ENCODE measurements around the gene EPAS1.

The EPAS1 gene

DNA sequence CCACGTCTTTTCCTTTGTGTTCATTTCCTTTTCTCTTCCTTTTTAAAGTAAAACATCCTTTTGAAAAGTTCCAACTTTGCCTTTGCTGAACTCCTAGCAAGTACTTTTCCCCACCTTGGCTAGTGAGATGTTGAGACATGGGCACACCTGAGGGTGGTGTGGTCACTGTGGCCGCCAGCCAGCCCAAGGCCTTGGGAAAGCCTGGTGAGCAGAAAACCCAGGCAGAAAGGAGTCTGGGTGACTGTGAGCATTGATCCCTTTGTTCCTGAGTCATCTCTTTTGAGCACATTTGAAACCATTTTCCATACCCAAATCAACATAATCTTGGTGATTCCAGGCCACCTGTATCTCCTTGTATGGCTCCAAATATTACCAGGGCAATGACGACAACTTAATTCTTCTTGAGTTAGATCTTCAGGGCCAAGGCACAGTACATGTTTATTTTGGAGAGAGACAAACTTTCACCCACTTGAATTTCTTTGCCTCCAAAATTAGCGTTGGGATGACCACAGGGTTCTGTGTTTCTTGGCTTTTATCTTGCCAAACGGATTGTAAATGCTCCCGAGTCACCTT is 14.5 kb downstream of the EPAS1 start:
- DNase-seq (ENCODE audit: insufficient read length, low spot score) (no peak), FAIRE-seq (no peak)
- TF ChIP-seq, protein P1, sequence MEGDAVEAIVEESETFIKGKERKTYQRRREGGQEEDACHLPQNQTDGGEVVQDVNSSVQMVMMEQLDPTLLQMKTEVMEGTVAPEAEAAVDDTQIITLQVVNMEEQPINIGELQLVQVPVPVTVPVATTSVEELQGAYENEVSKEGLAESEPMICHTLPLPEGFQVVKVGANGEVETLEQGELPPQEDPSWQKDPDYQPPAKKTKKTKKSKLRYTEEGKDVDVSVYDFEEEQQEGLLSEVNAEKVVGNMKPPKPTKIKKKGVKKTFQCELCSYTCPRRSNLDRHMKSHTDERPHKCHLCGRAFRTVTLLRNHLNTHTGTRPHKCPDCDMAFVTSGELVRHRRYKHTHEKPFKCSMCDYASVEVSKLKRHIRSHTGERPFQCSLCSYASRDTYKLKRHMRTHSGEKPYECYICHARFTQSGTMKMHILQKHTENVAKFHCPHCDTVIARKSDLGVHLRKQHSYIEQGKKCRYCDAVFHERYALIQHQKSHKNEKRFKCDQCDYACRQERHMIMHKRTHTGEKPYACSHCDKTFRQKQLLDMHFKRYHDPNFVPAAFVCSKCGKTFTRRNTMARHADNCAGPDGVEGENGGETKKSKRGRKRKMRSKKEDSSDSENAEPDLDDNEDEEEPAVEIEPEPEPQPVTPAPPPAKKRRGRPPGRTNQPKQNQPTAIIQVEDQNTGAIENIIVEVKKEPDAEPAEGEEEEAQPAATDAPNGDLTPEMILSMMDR (IDR thresholded peaks at IDR 0.05; ENCODE audit: insufficient read depth, missing control alignments): no peak

DNA sequence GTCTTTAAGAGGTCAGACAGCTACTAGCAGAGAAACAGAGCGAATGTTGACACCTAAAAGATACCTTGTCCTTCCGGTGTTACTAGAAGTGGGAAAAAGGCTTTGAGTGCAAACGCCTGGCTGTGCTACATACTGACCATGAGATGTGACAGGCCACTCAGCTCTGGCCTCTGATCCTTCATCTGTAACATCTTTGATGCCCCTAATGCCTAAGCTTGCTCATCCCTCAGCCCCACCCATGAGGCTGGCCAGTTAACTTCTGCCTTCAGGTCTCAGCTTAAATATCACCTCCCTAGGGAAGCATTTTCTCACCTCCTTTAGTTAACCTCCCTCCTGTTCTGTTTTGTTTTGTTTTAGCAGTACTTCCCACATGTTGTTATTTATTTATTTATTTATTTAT is 15.9 kb downstream of the EPAS1 start:
- TF ChIP-seq, protein P1 (IDR thresholded peaks at IDR 0.05; ENCODE audit: insufficient read depth, missing control alignments): no peak
- no peak for DNase-seq (ENCODE audit: insufficient read length, low spot score)
- FAIRE-seq: no peak

DNA sequence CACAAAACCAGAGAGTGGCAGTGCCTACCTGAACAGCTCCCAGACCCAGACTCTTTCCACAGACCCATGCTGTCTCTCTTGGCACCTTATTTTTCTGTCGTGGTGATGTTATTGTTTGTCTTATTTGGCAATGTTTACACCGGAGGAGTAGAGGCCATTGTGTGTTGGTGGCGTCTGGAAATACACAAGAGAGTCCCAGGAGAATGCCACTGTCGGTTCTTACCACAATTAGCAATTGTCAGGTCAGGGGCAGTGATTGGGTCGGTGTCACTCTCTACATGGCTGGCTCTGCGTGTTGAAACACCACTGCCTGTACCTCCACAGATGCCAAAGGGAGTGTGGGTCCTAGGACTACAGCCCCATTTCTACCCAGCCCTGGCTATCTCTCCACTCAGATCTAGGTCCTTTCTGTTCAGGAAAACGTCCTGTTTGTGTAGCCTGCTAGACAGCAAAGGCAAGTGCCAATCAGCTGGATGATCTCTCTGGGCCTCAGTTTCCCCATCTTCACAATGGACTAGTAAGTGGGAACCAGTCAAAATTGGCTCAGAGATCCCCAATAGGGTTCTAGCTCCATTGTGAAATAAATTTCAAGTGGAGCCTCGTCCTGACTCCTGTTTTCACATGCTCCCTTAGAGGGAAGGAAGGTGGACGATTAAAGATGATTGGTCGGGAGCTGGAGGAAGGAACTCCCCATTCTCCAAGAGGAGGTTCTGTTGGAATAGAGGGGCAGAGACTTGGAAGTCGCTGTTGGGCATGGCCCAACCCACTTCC is 17.0 kb downstream of the EPAS1 start:
- TF ChIP-seq, protein P1 (IDR thresholded peaks at IDR 0.05; ENCODE audit: insufficient read depth, missing control alignments): no peak
- no peak for FAIRE-seq
- DNase-seq (ENCODE audit: insufficient read length, low spot score): no peak

DNA sequence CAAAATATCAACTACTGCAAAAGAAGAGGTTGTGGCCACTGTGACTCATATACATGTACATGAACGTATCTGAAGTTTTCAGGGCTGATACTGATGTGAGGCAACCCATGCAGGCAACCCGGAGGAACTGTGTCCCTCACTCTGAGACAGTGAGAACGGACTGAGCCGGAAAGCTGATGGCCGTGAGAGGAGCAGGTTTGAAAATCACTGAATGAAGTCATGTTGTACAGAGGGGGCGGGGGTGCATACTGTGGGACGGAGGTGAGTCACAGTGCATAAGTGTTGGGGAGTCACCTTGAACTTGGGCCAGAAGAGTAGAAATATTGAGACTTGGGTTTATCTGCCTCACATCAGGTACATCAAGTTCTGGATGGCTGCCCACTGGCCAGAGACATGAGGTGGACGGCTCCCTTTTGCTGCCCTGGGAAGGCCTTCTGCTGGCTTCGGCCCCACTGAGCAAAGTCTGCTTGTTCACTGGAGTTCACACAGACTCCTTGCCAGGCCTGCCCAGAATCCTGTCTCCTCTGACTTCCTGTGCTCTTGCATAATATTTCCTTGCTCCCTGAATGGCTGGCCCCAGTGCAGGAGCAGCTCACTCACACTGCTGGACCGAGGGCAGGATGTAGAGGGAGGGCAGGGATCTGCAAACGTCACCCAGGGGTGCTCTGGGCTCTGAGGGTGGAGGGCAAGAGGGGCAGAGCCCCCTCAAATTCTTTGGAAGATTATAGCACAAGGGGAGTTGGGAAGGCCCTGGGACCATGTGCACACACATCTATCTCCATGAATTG is 18.1 kb downstream of the EPAS1 start:
- TF ChIP-seq, protein P1 (IDR thresholded peaks at IDR 0.05; ENCODE audit: insufficient read depth, missing control alignments): no peak
- DNase-seq (ENCODE audit: insufficient read length, low spot score) (no peak), FAIRE-seq (no peak)

DNA sequence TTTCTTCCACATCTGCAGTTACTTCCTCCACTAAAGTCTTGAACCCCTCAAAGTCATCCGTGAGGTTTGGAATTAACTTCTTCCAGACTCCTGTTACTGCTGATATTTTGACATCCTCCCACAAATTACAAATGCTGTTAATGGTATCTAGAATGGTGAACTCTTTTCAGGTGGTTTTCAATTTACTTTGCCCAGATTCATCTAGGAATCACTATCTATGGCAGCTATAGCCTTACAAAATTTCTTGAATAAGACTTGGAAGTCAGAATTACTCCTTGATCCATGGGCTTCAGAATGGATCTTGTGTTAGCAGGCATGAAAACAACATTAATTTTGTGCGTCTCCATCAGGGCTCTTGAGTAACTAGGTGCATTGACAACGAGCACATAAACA is 19.9 kb downstream of the EPAS1 start:
- no peak for FAIRE-seq
- no peak for DNase-seq (ENCODE audit: insufficient read length, low spot score)
- TF ChIP-seq, protein P1 (IDR thresholded peaks at IDR 0.05; ENCODE audit: insufficient read depth, missing control alignments): no peak

DNA sequence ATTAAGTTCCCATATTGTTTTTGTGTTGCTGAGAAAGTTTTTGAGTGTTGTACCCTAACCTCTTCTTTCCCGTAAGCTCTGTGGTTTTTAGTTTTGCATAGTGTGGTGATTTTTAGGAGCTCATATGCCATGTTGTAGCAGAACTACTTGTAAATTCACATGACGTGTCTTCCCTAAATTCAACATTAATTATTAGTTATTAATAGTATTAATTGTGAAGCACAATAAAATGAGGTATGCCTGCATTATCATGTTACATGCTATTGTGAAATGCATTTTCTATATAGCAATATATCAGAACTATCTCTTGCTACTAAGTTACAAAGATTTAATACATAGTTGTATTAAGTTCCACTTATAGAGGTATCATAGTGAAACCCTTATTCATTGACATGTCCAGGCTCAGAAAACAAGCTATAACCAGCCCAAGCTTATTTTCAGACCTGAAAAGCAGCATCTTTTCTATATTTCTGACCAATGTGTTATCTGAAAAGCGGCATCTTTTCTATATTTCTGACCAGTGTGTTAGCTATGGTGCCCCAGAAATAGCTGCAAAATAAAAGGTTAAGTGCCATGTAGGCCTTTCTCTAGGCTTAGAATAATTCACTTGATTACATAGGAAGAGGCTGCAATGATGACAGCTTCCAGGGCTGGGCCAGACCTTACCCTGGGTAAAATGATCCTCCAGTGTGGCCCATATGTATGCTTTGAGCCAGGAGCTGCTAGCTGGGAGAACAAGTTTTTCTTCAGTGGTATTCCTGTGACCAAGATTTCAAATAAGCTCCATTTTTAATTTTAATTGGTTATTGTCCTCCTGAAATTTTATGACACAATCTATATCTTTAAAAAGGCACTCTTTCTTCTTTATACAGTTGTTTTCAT is 21.6 kb downstream of the EPAS1 start:
- FAIRE-seq (no peak), DNase-seq (ENCODE audit: insufficient read length, low spot score) (no peak)
- TF ChIP-seq, protein P1 (IDR thresholded peaks at IDR 0.05; ENCODE audit: insufficient read depth, missing control alignments): no peak

Measured in D721Med (cell line).